ENCODE data around the gene IL17RE.

GRCh38 chr3:9902372-9903237 is at the start of gene IL17RE:
- no peak for TF ChIP-seq ZNF777 (tag by site-specific recombination; IDR thresholded peaks at IDR 0.05; ENCODE audit: borderline replicate concordance)
- TF ChIP-seq CTCF (tag by site-specific recombination; IDR thresholded peaks at IDR 0.05): no peak
- no peak for TF ChIP-seq ZSCAN5A (tag by site-specific recombination; IDR thresholded peaks at IDR 0.05)
- no peak for TF ChIP-seq ZFP3 (tag by site-specific recombination; IDR thresholded peaks at IDR 0.05; ENCODE audit: low read depth)
- no peak for TF ChIP-seq ZNF274 (IDR thresholded peaks at IDR 0.05; ENCODE audit: low read length)
- TF ChIP-seq ZNF274 (tag by site-specific recombination; IDR thresholded peaks at IDR 0.05; ENCODE audit: borderline replicate concordance): no peak
- no peak for TF ChIP-seq YY1 (tag by site-specific recombination; IDR thresholded peaks at IDR 0.05)
- no peak for TF ChIP-seq ZNF548 (tag by site-specific recombination; IDR thresholded peaks at IDR 0.05)
- TF ChIP-seq ZNF341 (tag by site-specific recombination; IDR thresholded peaks at IDR 0.05; ENCODE audit: low read depth): no peak
- TF ChIP-seq ZNF776 (tag by site-specific recombination; IDR thresholded peaks at IDR 0.05; ENCODE audit: borderline replicate concordance): no peak
